ENCODE results near the gene PARD3. TPM values are rescaled to one million over a fixed set of nuclear protein-coding genes. Genes with fewer than 3 reads are reported as not detected.

PARD3 gene
- polyA plus RNA-seq, 3 donors, result 0.51 TPM; not detected in 2

GRCh38 chr10:34667177-34667576 lies 147.9 kb downstream of the PARD3 start:
- TF ChIP-seq CTCF (IDR thresholded peaks at IDR 0.05), result no peak
- Mint-ChIP-seq H3K36me3 (no peaks in the 10 kb centered on the region), H3K27me3 (ENCODE audit: low read depth in 3 of 3) (peaks cover 0 to 5% (median 4%) of the 10 kb centered on the region in 3 donors), H3K27ac (no peak overlapping the region), H3K4me3 (no peak overlapping the region), H3K4me1 (no peaks in the 10 kb centered on the region), H3K9me3 (peaks cover 0 to 3% (median 0%) of the 10 kb centered on the region in 7 donors)
- Histone ChIP-seq H3K4me1 (ENCODE audit: control insufficient read depth in 1 of 2, insufficient read depth in 2 of 2, low read length in 2 of 2) (no peaks in the 10 kb centered on the region), H3K27me3 (ENCODE audit: control insufficient read depth in 2 of 2, insufficient read depth in 2 of 2, low read length in 2 of 2) (no peaks in the 10 kb centered on the region), H3K9ac (ENCODE audit: insufficient read depth, low read length, poor library complexity, severe bottlenecking) (no peak overlapping the region), H2AFZ (ENCODE audit: insufficient read depth, low read depth, low read length, poor library complexity, severe bottlenecking) (no peak overlapping the region), H3K27ac (ENCODE audit: low read depth in 1 of 2, low read length in 2 of 2) (no peak overlapping the region), H3K4me2 (replicated peaks; ENCODE audit: extremely low read depth, low read length, poor library complexity, severe bottlenecking) (no peak overlapping the region), H3K79me2 (ENCODE audit: insufficient read depth, low read length) (no peaks in the 10 kb centered on the region), H3K9me3 (replicated peaks in 1 of 2; ENCODE audit: control insufficient read depth in 1 of 2, insufficient read depth in 1 of 2, low read length in 2 of 2) (no peaks in the 10 kb centered on the region), H3K36me3 (replicated peaks in 1 of 2; ENCODE audit: control insufficient read depth in 1 of 2, insufficient read depth in 2 of 2, low read length in 2 of 2) (no peaks in the 10 kb centered on the region), H3K4me3 (replicated peaks in 1 of 3; ENCODE audit: low read depth in 2 of 3, low read length in 3 of 3) (no peak overlapping the region), H4K20me1 (ENCODE audit: insufficient read depth, low read length) (no peaks in the 10 kb centered on the region)
- intact Hi-C loops (cut with micrococcal nuclease), result no loop called here
- DNase-seq, result no peak
- whole genome bisulfite sequencing (ENCODE audit: insufficient coverage), result no CpG with 5 or more reads among the region's 1 CpG

DNA sequence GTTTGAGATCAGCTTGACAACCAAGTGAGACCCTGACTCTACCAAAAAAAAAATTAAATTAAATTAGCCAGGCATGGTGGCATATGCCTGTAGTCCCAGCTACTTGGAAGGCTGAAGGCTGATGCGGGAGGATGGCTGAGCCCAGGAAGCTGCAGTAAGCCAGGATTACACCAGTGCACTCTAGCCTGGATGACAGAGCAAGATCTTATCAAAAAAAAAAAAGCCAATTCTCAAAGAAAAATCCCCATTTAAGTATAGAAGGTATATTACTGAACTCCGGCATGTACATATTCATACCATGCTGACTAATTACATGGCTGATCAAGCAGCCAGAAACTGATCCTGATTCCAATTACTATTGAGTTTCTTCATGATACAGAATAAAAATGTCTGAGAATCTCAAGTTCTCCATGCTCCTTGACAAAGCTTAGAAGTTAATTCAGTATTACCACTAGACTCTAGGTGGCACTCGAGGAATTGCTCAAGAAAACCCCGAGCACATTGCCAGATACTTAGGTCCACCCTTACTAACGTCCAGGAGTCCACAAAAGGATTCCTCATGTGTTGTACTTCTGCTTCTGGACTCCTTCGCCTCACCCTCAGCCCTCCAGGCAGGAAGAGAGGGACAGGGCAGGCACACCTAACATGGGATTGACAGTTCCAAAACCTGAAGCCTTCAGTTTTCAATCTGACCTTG lies 148.9 kb downstream of the PARD3 start:
- Mint-ChIP-seq H3K4me3 (no peak overlapping the region), H3K27me3 (ENCODE audit: low read depth in 3 of 3) (peaks cover 0 to 5% (median 4%) of the 10 kb centered on the region in 3 donors), H3K27ac (no peak overlapping the region), H3K4me1 (no peaks in the 10 kb centered on the region), H3K36me3 (no peaks in the 10 kb centered on the region), H3K9me3 (peaks cover 0 to 3% (median 0%) of the 10 kb centered on the region in 7 donors)
- no peak overlapping the region for H3K4me2 ChIP-seq (replicated peaks; ENCODE audit: extremely low read depth, low read length, poor library complexity, severe bottlenecking)
- H3K27me3 ChIP-seq (ENCODE audit: control insufficient read depth in 2 of 2, insufficient read depth in 2 of 2, low read length in 2 of 2), result no peaks in the 10 kb centered on the region
- no peaks in the 10 kb centered on the region for H3K4me1 ChIP-seq (ENCODE audit: control insufficient read depth in 1 of 2, insufficient read depth in 2 of 2, low read length in 2 of 2)
- H3K4me3 ChIP-seq (replicated peaks in 1 of 3; ENCODE audit: low read depth in 2 of 3, low read length in 3 of 3), result no peak overlapping the region
- H3K9ac ChIP-seq (ENCODE audit: insufficient read depth, low read length, poor library complexity, severe bottlenecking), result no peak overlapping the region
- no peaks in the 10 kb centered on the region for H3K9me3 ChIP-seq (replicated peaks in 1 of 2; ENCODE audit: control insufficient read depth in 1 of 2, insufficient read depth in 1 of 2, low read length in 2 of 2)
- no peak for DNase-seq
- H4K20me1 ChIP-seq (ENCODE audit: insufficient read depth, low read length), result no peaks in the 10 kb centered on the region
- intact Hi-C loops (cut with micrococcal nuclease), result no loop called here
- TF ChIP-seq CTCF (IDR thresholded peaks at IDR 0.05), result no peak
- no peak overlapping the region for H3K27ac ChIP-seq (ENCODE audit: low read depth in 1 of 2, low read length in 2 of 2)
- WGBS (ENCODE audit: insufficient coverage), result 33% methylated on average over 1 of the region's 6 CpGs
- H2AFZ ChIP-seq (ENCODE audit: insufficient read depth, low read depth, low read length, poor library complexity, severe bottlenecking), result no peak overlapping the region
- H3K79me2 ChIP-seq (ENCODE audit: insufficient read depth, low read length), result no peaks in the 10 kb centered on the region
- H3K36me3 ChIP-seq (replicated peaks in 1 of 2; ENCODE audit: control insufficient read depth in 1 of 2, insufficient read depth in 2 of 2, low read length in 2 of 2), result no peaks in the 10 kb centered on the region

All from CD14-positive monocyte (primary cell).